HFFc6 (cell line): ENCODE results near the gene PKIG. TPM values are rescaled to one million over a fixed set of nuclear protein-coding genes. Genes with fewer than 3 reads are reported as not detected.
"Not testable (repeated sequence)": the region's sequence is repeated elsewhere in the genome, so short reads cannot be mapped to it uniquely, and the experiment has no call there.

Source experiments
- DNase-seq: peaks from one replicate; pipeline ENCODE4 v3.0.0-alpha.2; 2018
- H3K27ac Mint-ChIP-seq: 2 replicates; pipeline ENCODE4 v1.8.0; 2020; ENCODE audit warnings: mild to moderate bottlenecking, mixed read lengths
- H3K27me3 Mint-ChIP-seq: 2 replicates; pipeline ENCODE4 v1.8.0; 2021; ENCODE audit warnings: mild to moderate bottlenecking, moderate library complexity, mixed read lengths; ENCODE audit not compliant: insufficient read depth
- H3K36me3 Mint-ChIP-seq: 2 replicates; pipeline ENCODE4 v1.8.0; 2021; ENCODE audit warnings: low read depth, mixed read lengths
- H3K4me1 Mint-ChIP-seq: 2 replicates; pipeline ENCODE4 v1.8.0; 2020; ENCODE audit warnings: low read depth, mixed read lengths
- H3K4me3 Mint-ChIP-seq: 2 replicates; pipeline ENCODE4 v1.8.0; 2020; ENCODE audit warnings: mild to moderate bottlenecking, moderate library complexity, mixed read lengths
- H3K9me3 Mint-ChIP-seq: 2 replicates; pipeline ENCODE4 v1.8.0; 2020; ENCODE audit warnings: mild to moderate bottlenecking, mixed read lengths
- total RNA-seq, 6 experiments: library from RNA; stranded (reverse); fragmentation: NEBNext Ultra II Directional; extraction: Animal tissue kit (Norgen Biotek cat#: 25700); gene quantifications; 2 replicates in 1 of 6; 3 replicates in 5 of 6; pipeline ENCODE4 v1.2.3, GENCODE V29; 2021
- TF ChIP-seq, protein P1 (sequence below): fragments of 200-600 bp; sonication (generic); IDR thresholded peaks from 2 replicates; pipeline ENCODE4 v1.5.0; 2021; ENCODE audit warnings: antibody characterized with exemption, mild to moderate bottlenecking

PKIG gene
- total RNA-seq, 6 experiments from 2014 or later, result 35.5 to 57.6 (median 52.0) TPM

DNA sequence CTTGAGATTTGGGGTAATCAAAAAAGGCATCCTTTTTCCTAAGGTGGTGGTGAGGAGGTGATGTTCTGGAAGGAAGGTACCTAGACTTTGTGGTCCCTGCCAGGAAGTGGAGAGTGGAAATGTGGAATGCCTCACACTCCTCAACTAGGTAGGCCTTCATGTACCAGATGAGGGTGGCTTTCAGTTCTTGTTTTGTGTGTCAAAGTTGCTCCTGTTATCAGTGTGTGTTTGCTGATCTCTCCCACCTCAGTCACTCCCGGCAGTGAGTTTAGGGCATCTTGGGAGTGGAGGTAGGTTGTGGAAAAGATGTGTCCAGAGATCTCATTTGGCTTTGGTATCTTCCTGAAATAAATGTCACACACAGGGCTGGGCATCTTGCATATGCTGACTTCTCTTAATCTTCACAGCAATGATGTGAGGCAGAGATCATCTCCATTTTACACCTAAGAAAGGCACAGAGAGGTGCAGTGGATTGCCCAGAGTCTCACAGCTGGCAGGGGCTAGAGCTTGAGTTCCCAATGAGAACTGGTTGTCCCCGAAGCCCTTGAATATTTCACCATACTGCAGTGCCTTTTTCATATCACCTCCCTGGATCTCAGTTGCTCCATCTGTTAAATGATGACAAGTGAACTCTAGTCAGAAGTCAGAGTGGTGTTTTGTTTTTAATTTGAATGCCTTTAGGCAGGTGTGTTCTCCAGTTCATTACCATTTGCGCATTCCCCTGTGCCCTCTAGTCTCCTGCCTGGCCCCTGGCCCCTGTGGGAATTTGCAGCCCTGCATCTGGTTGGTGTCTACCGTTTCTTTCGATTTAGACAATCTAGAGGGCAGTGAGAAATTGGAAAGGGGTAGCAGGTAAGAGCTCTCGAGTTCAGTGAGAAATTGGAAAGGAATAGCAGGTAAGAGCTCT lies 2.9 kb downstream of the PKIG start:
- TF ChIP-seq, protein P1, sequence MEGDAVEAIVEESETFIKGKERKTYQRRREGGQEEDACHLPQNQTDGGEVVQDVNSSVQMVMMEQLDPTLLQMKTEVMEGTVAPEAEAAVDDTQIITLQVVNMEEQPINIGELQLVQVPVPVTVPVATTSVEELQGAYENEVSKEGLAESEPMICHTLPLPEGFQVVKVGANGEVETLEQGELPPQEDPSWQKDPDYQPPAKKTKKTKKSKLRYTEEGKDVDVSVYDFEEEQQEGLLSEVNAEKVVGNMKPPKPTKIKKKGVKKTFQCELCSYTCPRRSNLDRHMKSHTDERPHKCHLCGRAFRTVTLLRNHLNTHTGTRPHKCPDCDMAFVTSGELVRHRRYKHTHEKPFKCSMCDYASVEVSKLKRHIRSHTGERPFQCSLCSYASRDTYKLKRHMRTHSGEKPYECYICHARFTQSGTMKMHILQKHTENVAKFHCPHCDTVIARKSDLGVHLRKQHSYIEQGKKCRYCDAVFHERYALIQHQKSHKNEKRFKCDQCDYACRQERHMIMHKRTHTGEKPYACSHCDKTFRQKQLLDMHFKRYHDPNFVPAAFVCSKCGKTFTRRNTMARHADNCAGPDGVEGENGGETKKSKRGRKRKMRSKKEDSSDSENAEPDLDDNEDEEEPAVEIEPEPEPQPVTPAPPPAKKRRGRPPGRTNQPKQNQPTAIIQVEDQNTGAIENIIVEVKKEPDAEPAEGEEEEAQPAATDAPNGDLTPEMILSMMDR, result no peak
- H3K9me3 Mint-ChIP-seq, result no peaks in the 10 kb centered on the region
- H3K4me3 Mint-ChIP-seq, result no peak overlapping the region
- no peaks in the 10 kb centered on the region for H3K27me3 Mint-ChIP-seq
- peaks cover 12% of the 10 kb centered on the region; the same call in 1 of the 2 replicates for H3K36me3 Mint-ChIP-seq
- DNase-seq, result no peak
- H3K27ac Mint-ChIP-seq, result no peak overlapping the region
- H3K4me1 Mint-ChIP-seq, result peaks cover 79% of the 10 kb centered on the region

DNA sequence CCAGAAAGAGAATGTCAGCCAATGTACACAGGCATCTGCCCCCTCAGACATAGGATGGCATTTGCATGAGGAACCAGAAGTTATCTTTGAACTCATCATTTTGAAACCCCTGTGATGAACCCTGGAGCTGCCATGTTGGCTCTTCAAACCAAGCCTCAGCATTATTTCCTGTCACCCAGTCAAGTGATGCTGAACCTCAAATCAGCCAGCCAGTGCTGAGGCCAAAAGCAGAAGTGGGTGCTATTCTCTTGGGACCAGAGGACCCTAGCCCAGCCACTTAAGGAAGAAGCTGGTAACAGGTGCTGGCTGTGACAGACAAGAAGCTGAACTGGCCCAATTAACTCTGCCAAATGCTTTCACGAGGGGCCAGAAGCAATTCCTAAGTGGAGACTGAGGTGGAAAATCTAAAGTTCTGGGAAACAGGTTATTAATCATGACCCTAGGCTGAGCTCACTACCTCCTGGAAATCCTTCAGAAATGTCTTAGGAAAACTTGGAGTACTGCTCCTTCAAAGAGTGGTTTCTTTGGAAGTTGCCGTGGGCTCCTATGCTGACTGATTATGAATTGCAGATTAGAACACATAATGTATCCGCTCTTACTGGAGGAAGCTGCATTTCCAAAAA lies 4.0 kb downstream of the PKIG start:
- Mint-ChIP-seq H3K27ac (no peak overlapping the region), H3K4me1 (peaks cover 68% of the 10 kb centered on the region)

DNA sequence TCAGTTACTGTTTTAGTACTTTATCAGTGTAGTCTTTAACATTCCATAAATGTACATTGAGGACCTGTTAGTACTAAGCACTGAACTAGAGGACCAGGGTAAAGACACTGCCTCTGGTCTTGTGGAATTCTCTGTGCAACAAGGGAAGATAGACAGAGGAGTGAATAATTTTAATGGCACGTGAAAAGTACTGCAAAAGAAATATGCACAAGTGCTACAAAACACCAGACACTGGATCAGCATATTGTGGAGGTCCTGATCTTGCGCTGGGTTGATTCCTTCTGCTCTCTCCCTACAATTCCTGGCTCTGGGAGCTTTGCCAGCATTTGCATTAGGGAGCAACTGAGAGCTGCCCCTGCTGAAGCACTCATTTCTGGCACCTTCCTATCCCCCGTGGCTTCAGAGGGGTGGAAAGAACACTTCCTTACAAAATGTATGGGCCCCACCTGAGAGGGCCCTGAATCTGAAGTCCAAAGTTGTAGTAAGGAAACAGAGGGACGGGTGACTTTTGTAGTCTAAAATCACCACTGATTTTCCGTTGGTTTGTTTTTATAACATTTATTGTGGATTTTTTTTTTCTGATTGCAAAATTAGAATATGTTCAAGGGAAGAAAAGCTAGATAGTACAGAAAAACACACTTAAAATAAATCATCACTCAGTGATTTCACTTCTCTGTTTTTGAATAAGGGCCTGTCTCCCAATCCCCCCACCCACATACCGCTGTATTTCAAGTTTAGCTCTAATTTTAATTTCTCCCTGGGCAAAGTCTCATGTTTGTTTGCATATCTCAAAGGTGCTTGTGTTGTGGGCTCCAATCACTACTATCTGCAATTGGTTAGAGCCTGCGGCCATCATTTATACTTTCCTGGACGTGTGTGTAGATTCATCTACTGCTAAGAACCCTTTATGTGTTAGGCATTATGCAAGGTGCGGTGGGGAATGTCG lies 4.9 kb downstream of the PKIG start:
- TF ChIP-seq, protein P1, result no peak
- peaks cover 59% of the 10 kb centered on the region for H3K4me1 Mint-ChIP-seq
- H3K4me3 Mint-ChIP-seq, result no peak overlapping the region
- no peak overlapping the region for H3K27ac Mint-ChIP-seq
- H3K36me3 Mint-ChIP-seq, result peaks cover 19% of the 10 kb centered on the region; the same call in 1 of the 2 replicates
- H3K27me3 Mint-ChIP-seq, result no peaks in the 10 kb centered on the region
- no peaks in the 10 kb centered on the region for H3K9me3 Mint-ChIP-seq
- DNase-seq, result no peak

More for the DNA sequence above, 4.0 kb downstream of the PKIG start:
- Mint-ChIP-seq H3K9me3 (no peaks in the 10 kb centered on the region), H3K4me3 (no peak overlapping the region), H3K36me3 (peaks cover 19% of the 10 kb centered on the region; the same call in 1 of the 2 replicates), H3K27me3 (no peaks in the 10 kb centered on the region)
- TF ChIP-seq, protein P1, result no peak
- no peak for DNase-seq

DNA sequence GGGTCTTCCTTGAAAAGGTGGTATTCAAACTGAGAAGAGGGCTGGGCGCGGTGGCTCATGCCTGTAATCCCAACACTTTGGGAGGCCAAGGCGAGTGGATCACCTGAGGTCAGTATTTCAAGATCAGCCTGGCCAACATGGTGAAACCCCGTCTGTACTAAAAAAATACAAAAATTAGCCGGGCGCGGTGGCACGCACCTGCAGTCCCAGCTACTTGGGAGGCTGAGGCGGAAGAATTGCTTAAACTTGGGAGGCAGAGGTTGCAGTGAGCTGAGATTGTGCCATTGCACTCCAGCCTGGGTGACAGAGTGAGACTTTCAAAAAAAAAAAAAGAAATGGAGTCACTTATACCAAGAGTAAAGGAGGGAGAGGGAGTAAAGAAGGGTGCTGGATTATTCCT lies 5.9 kb downstream of the PKIG start:
- not testable (repeated sequence) for H3K9me3 Mint-ChIP-seq, DNase-seq, H3K27me3 Mint-ChIP-seq, H3K27ac Mint-ChIP-seq, H3K4me3 Mint-ChIP-seq
- Mint-ChIP-seq H3K4me1 (peaks cover 52% of the 10 kb centered on the region), H3K36me3 (peaks cover 23% of the 10 kb centered on the region; the same call in 1 of the 2 replicates)

DNA sequence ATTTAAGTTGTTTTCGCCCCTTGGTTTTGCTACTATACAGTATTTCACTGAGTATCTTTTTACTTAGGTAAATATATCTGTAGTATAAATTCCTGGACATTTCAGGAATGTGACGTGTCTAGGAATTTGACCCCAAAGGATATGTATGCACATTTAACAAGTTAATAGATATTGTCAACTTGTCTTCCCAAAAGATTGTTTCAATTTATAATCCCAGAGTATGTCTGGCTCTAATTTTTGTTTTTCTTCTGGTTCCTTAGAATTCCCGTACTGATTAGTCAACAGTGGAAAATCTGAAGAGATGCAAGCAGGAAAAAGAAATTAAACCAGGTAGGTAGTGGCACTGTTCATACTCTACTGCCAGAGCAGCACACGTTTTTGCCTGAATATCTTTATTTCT lies 7.2 kb downstream of the PKIG start:
- no peak overlapping the region for H3K27ac Mint-ChIP-seq
- peaks cover 53% of the 10 kb centered on the region for H3K4me1 Mint-ChIP-seq
- TF ChIP-seq, protein P1, result no peak

More for the DNA sequence above, 7.2 kb downstream of the PKIG start:
- DNase-seq, result no peak
- peaks cover 23% of the 10 kb centered on the region; the same call in 1 of the 2 replicates for H3K36me3 Mint-ChIP-seq
- no peaks in the 10 kb centered on the region for H3K9me3 Mint-ChIP-seq
- no peaks in the 10 kb centered on the region for H3K27me3 Mint-ChIP-seq
- no peak overlapping the region for H3K4me3 Mint-ChIP-seq
